GM21515 (cell line): ENCODE measurements around the gene CLEC4D.
"Not testable (repeated sequence)": the region's sequence is repeated elsewhere in the genome, so short reads cannot be mapped to it uniquely, and the experiment has no call there.

Experiments
- ATAC-seq: cut with Tn5 transposase; IDR thresholded peaks from one replicate; pipeline ENCODE4 v1.9.1; 2021; ENCODE audit not compliant: unreplicated experiment

Gene CLEC4D

DNA sequence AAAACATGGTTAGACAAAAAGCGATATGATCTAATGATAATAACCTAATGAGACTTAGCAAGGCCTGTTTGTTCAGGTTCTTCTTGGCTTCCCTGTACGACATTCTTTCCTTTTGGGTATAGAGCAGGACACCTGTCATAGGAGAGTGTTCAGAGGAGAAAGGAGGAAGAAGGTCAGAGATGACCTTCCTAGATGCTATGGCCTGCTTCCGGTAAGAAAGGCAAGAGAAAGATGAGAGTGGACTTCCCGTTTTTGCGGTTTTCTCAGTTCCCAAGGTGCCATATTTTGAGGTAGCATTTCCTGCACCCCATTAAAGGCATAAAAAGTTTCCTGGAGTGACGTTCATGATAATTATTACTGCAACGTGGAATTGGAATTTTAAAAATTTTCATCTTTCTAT lies 18.7 kb downstream of the CLEC4D start:
- ATAC-seq = no peak

- not testable (repeated sequence) for ATAC-seq
Observed at GRCh38 chr12:8537820-8538219, 24.5 kb downstream of the CLEC4D start.

- not testable (repeated sequence) for ATAC-seq
Observed at GRCh38 chr12:8540831-8541230, 27.5 kb downstream of the CLEC4D start, which contains the start of gene CLEC4E. TSS of gene CLEC4E (minus strand) at chr12:8540905. CDS start at chr12:8540797, 108 bp downstream.

- ATAC-seq = no peak
Observed at GRCh38 chr12:8541562-8541961, 28.3 kb downstream of the CLEC4D start.

GRCh38 chr12:8544295-8544694 lies 31.0 kb downstream of the CLEC4D start:
- ATAC-seq = peak; percentile 69

- no peak for ATAC-seq
Observed at GRCh38 chr12:8546591-8546990, 33.3 kb downstream of the CLEC4D start.

DNA sequence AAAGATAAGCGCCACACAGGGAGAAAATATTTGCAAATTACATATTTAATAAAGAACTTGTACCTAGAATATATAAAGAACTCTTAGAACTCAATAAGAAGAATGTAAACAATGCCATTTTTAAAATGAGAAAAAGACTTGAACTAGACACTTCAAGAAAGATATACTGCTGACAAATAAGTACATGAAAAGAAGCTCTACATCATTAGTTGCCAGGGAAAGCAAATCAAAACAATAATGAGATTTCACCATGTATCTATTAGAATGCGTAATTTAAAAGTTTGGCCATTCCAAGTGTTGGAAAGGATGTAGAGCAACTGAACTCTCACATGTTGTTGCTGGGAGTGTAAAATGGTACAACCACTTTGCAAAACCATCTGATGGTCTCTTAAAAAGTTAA lies 34.3 kb downstream of the CLEC4D start:
- no peak for ATAC-seq

DNA sequence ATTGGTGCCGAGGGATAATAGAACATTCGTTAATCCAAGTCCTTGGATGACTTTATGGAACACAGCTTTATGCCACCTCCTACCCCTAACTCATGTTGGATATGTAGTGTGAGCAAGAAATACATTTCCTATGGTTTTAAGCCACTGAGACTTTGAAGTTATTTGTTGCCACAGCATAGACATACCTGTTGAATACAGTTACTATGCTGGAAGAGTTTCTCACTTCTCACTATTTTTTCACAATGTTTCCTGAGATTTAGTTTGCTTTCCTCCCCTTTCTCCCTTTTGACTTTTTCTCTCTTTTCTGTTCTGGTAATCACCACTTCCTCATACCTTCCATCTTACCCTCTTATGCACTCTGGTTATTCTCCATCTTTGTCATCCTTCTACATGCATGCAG lies 34.9 kb downstream of the CLEC4D start:
- ATAC-seq = no peak

DNA sequence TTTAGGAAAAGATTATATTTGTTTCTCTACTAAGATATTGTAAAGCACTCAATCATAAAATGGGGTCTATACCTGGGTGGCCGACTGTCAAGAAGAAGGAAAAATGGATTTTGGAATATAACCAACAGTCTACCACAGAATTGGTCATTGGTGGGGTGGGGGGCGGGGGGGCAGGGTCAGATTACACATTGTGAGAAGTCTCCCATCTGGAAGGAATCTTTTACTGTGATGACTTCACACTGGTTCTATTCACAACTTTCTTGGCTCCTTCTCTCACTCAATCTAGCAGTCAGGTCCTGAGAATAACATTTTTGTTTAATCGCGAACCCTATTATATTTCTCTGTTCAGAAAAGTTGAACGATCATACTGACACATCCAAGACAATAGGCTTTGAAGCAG lies 36.1 kb downstream of the CLEC4D start:
- ATAC-seq = no peak

DNA sequence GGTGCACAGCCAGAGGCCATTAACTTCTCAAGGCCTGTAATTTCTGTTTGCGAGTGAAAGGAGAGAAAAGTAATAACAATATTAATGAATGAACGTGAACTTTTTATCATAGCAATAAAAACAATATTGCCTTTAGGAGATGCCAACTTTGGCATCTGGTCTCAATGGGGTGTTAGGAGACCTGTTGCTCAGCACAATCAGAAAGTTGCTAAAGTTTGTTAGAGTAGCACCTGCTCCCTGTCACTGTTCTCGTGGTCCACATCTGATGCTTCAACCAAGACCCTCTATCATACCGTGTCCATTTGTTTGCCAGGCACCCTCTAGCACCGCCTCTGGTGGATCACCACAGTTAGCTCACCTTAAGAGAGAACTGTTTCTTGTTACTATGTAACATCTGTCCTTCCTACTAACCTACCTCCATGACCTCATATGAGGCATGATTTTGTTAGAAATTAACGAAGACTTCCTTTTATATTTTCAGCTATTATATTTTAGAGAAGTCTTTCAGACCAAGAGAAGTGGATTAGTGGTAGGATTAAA lies 39.9 kb downstream of the CLEC4D start:
- ATAC-seq = no peak

DNA sequence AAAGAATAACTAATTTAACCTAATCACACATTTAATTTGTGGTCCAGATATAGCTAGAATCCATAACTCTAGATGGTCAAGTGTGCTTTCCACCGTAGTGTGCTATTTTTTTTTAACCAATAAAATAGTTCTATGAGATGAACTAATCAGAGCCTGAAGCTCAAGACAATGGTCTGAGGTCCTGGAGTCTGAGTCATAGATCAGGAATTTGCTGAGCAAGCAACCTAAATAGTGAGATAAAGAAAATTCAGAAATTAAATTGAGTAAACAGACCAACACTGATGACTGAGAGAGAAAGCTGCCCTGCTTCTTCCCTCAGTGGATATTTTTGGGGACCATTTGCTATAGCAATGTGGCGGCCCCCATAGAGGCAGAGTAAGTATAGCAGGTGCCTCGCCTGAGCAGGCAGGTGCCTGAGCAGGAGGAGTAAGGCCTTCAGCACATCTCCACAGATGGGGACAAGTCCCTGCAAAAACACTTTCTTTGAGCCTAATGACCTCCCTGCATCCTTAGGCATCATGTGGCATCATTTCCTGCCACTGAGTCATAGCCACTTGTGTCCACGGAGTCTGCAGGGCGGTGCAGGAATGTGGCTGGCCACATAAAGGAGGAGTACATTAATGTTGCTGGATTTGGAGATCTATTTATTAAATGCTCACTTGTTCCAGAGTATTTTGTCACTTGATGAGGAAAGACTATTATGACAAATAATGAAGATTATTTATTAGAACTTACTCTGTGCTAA lies 41.3 kb downstream of the CLEC4D start:
- ATAC-seq = no peak

GRCh38 chr12:8556531-8557097 lies 43.3 kb downstream of the CLEC4D start:
- no peak for ATAC-seq

- no peak for ATAC-seq
Observed at GRCh38 chr12:8559676-8560075, 46.4 kb downstream of the CLEC4D start.

GRCh38 chr12:8561011-8561410 lies 47.7 kb downstream of the CLEC4D start:
- no peak for ATAC-seq

GRCh38 chr12:8562310-8562709 lies 49.0 kb downstream of the CLEC4D start:
- no peak for ATAC-seq

- ATAC-seq = no peak
Observed at GRCh38 chr12:8563356-8563755, 50.1 kb downstream of the CLEC4D start.

DNA sequence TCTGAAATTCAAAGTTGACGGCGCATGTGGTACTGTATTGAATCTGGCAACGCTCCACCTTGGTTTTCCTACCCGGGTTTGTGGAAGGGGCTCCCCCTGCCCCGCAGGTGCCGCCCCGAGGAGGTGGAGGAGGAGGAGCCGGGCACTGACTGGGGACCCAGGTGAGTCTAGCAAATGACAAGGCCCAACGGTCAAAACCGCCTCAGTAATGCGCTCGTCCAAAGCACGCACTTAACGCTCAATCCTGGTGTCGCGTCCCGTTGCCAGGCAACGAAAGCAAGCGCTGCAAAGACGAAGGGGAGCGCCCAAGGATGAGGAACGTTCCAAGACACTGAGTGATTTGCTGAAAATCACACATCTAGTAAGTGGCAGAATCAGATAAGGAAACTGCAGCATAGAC lies 51.4 kb downstream of the CLEC4D start:
- no peak for ATAC-seq

GRCh38 chr12:8566052-8566451 lies 52.7 kb downstream of the CLEC4D start:
- not testable (repeated sequence) for ATAC-seq

GRCh38 chr12:8566525-8566924 lies 53.2 kb downstream of the CLEC4D start:
- no peak for ATAC-seq
